BE2C (cell line): ENCODE results near the gene RBM33.
"Not testable (repeated sequence)": the region's sequence is repeated elsewhere in the genome, so short reads cannot be mapped to it uniquely, and the experiment has no call there.

Experiments
- DNase-seq: peaks from one replicate; pipeline ENCODE4 v3.0.0-alpha.2; 2020
- H3K27me3 ChIP-seq: fragments of 250-450 bp; sonication (Bioruptor Pico); 2 replicates; pipeline ENCODE4 v1.5.1; 2020; ENCODE audit warnings: mild to moderate bottlenecking
- H3K36me3 ChIP-seq: fragments of 250-450 bp; sonication (Bioruptor Pico); 2 replicates; pipeline ENCODE4 v1.5.1; 2020; ENCODE audit warnings: mild to moderate bottlenecking
- H3K4me1 ChIP-seq: fragments of 250-450 bp; sonication (Bioruptor Pico); 2 replicates; pipeline ENCODE4 v1.5.1; 2020
- H3K4me3 ChIP-seq: 2 replicates; pipeline ENCODE4 v1.5.1; 2011; ENCODE audit warnings: low read depth, low read length
- H3K9me3 ChIP-seq: fragments of 250-450 bp; sonication (Bioruptor Pico); 2 replicates; pipeline ENCODE4 v1.5.1; 2020
- CTCF ChIP-seq: IDR thresholded peaks from 2 replicates; pipeline ENCODE4 v1.5.1; 2012; ENCODE audit warnings: mild to moderate bottlenecking, low read depth, low read length

The RBM33 gene

GRCh38 chr7:155814316-155815276 is 170.1 kb downstream of the RBM33 start:
- Histone ChIP-seq H3K9me3 (no peaks in the 10 kb centered on the region), H3K27me3 (peaks cover 51% of the 10 kb centered on the region), H3K4me1 (no peaks in the 10 kb centered on the region), H3K36me3 (no peaks in the 10 kb centered on the region), H3K4me3 (no peak overlapping the region)
- no peak for DNase-seq
- TF ChIP-seq CTCF: no peak

GRCh38 chr7:155815332-155816191 is 171.1 kb downstream of the RBM33 start:
- Histone ChIP-seq H3K4me1 (no peaks in the 10 kb centered on the region), H3K9me3 (no peaks in the 10 kb centered on the region), H3K36me3 (no peaks in the 10 kb centered on the region), H3K27me3 (peaks cover 44% of the 10 kb centered on the region), H3K4me3 (no peak overlapping the region)
- peak; percentile 57 for DNase-seq
- TF ChIP-seq CTCF: peak; percentile 66

DNA sequence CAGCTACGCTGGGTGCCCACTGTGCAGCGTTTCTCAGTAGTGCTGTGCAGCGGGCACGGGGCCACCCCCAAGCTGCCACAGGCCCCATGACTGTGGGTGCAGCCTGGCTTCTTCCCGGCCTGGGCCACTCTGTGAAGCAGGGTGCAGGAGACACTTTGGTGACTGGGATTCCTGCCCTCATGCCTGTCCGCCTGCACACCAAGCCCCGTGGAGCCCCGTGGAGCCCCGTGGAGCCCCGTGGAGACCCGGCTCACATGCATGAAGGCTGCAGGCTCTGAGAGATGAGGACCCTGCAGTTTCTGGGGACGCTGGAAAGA is 171.7 kb downstream of the RBM33 start:
- TF ChIP-seq CTCF: no peak
- H3K4me3 ChIP-seq: no peak overlapping the region
- H3K36me3 ChIP-seq: no peaks in the 10 kb centered on the region
- peaks cover 38% of the 10 kb centered on the region for H3K27me3 ChIP-seq
- no peaks in the 10 kb centered on the region for H3K4me1 ChIP-seq
- no peak for DNase-seq
- H3K9me3 ChIP-seq: no peaks in the 10 kb centered on the region

DNA sequence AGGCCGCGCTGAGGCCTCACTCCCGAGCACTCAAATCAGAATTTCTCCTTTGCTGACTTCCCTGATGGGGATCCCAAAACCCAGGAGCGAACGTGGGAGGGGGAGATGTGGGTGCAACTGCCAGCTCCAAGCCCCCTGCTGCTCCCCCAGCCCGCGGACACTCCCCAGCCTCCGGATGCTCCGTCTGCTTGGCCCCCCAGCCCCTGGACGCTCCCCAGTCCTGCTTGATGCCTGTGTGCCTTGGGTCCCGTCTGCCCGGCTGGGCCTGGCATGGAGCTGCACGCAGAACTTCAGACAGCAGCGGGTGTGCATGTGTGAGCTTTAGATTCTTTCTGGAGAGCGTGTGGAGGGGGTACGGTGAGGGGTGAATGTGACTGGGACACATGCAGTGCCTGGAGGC is 172.5 kb downstream of the RBM33 start:
- Histone ChIP-seq H3K4me1 (no peaks in the 10 kb centered on the region), H3K9me3 (no peaks in the 10 kb centered on the region), H3K4me3 (no peak overlapping the region), H3K27me3 (peaks cover 37% of the 10 kb centered on the region), H3K36me3 (no peaks in the 10 kb centered on the region)
- no peak for TF ChIP-seq CTCF
- no peak for DNase-seq

DNA sequence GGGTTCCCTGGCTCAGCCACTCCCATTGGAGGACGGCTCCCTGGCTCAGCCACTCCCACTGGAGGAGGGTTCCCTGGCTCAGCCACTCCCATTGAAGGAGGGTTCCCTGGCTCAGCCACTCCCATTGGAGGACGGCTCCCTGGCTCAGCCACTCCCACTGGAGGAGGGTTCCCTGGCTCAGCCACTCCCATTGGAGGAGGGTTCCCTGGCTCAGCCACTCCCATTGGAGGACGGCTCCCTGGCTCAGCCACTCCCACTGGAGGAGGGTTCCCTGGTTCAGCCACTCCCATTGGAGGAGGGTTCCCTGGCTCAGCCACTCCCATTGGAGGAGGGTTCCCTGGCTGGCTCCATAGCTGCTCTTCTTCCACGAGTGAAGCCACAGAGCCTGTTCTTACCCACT is 173.1 kb downstream of the RBM33 start:
- H3K27me3 ChIP-seq: peaks cover 34% of the 10 kb centered on the region
- H3K4me3 ChIP-seq, H3K4me1 ChIP-seq, H3K9me3 ChIP-seq, H3K36me3 ChIP-seq, DNase-seq: not testable (repeated sequence)

DNA sequence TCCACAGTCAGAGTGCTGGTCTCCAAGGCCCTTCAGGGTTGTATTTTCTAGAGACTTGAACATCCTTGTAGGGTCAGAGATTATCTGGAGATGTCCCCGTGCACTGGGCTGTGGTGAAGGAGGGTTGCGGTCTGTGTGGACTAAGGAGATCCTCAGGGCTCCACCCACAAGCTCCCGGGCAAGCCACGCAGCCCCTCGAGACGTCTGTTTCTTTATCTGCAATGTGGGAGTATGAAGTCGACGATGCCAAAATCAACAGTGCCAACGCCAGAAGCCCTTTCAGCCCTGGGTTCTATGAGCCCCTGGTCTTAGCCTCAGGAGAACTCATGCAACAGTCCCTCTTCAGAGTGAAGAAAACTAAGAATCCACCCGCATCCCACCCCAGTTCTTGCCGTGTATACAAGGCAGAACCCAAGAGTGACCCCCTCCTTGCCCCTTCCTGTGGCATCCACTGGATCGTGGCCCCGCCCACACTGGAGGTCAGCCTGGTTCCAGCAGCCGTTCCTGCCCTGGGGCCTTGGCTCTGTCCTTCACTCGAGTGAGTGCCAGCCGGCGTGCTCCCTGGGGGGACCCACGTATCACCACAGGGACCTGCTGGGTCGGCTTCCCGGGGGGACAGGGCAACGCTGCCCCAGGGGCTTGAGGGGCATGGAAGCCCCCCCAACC is 173.8 kb downstream of the RBM33 start:
- H3K27me3 ChIP-seq: peaks cover 29% of the 10 kb centered on the region
- no peaks in the 10 kb centered on the region for H3K9me3 ChIP-seq
- no peak overlapping the region for H3K4me3 ChIP-seq
- DNase-seq: no peak
- TF ChIP-seq CTCF: no peak
- no peaks in the 10 kb centered on the region for H3K36me3 ChIP-seq
- H3K4me1 ChIP-seq: no peaks in the 10 kb centered on the region
